ENCODE data around the gene C11orf54.

- no peak for TF ChIP-seq POLR2A (IDR thresholded peaks at IDR 0.05)
- no peak for TF ChIP-seq CTCF (IDR thresholded peaks at IDR 0.05)
Measured at GRCh38 chr11:93719310-93719709, 22.2 kb upstream of the C11orf54 start.
